Progenitor cell of endocrine pancreas (in vitro differentiated cells): ENCODE measurements around the gene DMRTB1. TPM values are rescaled to one million over a fixed set of nuclear protein-coding genes. Genes with fewer than 3 reads are reported as not detected.

Experiments used
- total RNA-seq: library from RNA; stranded (reverse); gene quantifications from 2 replicates; pipeline ENCODE4 v1.2.1, GENCODE V29; 2021

DMRTB1 gene
- total RNA-seq, 1 donor from 2014 or later = not detected

Other genes starting within 250 kb of the DMRTB1 start
- gene CZIB, start 238.8 kb upstream of the DMRTB1 start, total RNA-seq = 61.0 and 62.7 TPM in 2 replicates
- 67.3 and 71.1 TPM in 2 replicates for gene MAGOH, start 220.9 kb upstream of the DMRTB1 start, total RNA-seq
- 4.4 and 5.2 TPM in 2 replicates for gene LRP8, start 131.3 kb upstream of the DMRTB1 start, total RNA-seq